ENCODE data around the gene PIGV.
"Not testable (repeated sequence)": the region's sequence is repeated elsewhere in the genome, so short reads cannot be mapped to it uniquely, and the experiment has no call there.

Gene PIGV

GRCh38 chr1:26837665-26838064 lies 49.9 kb downstream of the PIGV start:
- not testable (repeated sequence) for DNase-seq

DNA sequence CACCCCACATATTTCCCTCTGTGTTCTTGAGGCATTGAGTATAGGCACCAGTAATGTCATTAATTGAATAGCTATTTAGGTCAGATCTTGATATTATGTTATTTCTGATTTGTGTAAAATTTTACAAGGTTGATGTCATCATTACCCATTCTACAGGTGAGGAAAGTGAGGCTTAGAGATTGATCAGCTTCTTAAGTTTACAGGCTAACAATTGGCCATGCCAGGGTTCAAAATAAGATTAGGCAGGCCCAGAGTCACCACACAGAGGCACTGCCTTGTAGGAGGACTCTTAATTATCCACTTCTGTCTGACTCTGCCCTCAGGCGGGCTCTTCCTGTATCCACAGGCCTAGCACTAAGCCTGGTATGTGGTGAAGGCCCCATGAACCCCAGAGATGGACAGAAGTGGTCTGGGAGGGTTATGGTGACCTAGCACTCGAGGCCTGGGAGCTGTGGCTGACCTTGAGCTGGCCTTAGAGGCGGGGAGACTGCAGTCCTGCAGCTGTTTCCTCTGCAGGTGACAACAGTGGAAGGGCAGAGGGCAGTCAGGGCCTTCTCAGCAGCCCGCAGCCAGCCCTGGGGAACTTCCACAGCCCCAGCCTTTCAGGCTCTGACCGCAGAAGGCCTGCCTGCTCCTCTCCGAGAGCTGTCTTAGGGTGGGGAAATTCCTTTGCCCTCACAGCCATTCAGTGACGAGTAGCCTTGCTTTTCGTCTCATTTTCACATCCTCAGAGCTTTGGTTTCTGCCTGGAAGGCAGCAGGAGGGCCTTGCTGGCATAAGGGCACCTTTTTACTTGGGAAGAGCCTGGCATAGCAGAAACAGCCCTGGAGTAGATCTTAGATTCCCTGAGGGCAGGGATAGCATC lies 51.0 kb downstream of the PIGV start:
- no peak for DNase-seq

DNA sequence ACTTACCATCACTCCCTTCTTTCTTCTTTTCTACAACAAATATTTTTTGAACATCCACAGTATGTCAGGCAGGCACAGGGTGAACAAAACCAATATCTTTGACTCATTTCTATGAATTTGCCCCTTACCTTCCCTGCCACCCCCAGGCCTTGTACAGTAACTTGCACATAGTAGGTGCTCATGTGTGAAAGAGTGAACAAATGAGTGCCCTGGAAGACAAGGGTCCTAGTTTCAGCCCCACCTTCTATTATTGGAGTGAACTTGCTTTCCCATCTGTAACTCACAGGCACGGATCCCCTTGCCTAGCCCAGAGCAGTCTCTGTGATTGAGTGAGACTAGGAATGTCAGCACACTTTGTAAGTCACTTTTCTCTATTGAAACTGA lies 51.6 kb downstream of the PIGV start:
- DNase-seq = no peak

DNA sequence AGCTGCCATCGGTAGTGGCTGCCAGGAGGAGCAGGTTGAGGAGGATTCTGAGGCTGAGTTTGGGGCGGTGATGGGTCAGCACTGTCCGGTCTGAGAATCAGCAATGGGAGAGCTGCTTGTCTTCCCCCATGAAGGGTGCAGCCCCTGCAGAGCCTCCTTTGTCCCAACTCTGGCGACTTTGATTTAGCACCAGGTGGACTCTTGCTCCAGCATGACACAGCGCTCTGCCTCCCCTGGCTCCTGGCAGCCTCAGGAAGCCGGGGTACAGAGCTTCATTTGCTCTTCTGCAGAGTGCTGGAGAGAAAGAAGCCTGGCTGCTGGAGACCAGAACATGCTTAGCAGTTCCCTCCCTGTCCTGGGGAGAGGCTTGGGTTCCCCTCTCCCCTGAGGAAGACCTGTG lies 52.0 kb downstream of the PIGV start:
- DNase-seq = no peak

DNA sequence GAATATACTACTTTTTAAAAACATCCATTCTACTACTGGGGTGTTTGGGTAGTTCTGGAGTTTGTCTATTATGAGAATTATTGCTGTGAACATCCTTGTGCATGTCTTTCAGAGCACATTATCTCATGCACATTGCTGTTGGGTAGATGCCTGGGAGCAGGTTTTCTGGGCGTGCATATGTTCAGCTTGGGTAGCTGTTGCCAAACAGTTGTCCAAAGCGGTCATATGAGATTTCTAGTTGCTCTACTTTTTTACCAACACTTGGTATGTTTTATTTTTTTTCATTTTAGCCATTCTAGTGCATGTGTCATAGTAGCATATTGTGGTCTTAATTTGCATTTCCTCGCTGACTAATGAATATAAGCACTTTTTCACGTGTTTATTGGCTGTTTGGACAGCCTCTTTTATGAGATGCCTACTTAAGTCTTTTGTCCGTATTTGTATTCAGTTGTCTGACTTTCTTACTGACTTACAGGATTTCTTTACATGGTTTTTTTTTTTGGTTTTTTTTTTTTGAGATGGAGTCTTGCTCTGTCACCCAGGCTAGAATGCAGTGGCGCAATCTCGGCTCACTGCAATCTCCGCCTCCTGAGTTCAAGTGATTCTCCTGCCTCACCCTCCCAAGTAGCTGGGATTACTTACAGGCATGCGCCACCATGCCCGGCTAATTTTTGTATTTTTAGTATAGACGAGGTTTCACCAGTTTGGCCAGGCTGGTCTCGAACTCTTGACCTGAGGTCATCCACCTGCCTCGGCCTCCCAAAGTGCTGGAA lies 56.9 kb downstream of the PIGV start:
- no peak for DNase-seq

GRCh38 chr1:26847826-26848225 lies 60.1 kb downstream of the PIGV start:
- not testable (repeated sequence) for DNase-seq
